PC-3 (cell line): Measurements from ENCODE around the gene KCTD10.
"Not testable (repeated sequence)": the region's sequence is repeated elsewhere in the genome, so short reads cannot be mapped to it uniquely, and the experiment has no call there.

ENCODE experiments used
- CTCF ChIP-seq: fragments of 300-600 bp; sonication (generic); conservative IDR thresholded peaks from 2 replicates; pipeline ENCODE4 v1.5.1; 2017; ENCODE audit warnings: antibody characterized with exemption, low read depth, mild to moderate bottlenecking, low read length
- EZH2 ChIP-seq: fragments of 300-600 bp; sonication (generic); IDR thresholded peaks from one replicate; pipeline ENCODE4 v1.6.1; 2017; ENCODE audit warnings: antibody characterized with exemption, mild to moderate bottlenecking, low read length; ENCODE audit not compliant: unreplicated experiment
- EZH2phosphoT487 ChIP-seq: fragments of 300-600 bp; sonication (generic); IDR thresholded peaks from 2 replicates; pipeline ENCODE4 v1.6.1; 2018; ENCODE audit warnings: mild to moderate bottlenecking, antibody characterized with exemption, low read length, borderline replicate concordance

DNA sequence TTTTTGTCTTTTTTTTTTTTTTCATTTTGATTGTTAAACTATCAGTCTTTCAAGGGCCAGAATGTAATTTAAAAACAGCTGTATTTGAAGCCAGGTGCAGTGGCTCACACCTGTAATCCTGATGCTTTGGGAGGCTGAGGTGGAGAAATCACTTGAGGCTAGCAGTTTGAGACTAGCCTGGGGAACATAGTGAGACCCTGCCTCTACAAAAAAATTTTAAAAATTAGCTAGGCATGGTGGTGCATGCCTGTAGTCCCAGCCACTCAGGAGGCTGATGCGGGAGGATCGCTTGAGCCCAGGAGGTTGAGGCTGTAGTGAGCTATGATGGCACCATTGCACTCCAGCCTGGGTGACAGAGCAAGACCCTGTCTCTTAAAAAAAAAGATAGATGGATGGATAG is 72.3 kb downstream of the KCTD10 start:
- TF ChIP-seq CTCF, EZH2phosphoT487, EZH2: not testable (repeated sequence)
